GM19099 (cell line): ENCODE measurements around the gene QPCTL.

Experiments
- POLR2A ChIP-seq: IDR thresholded peaks from 3 replicates; pipeline ENCODE4 v1.6.1; 2011; ENCODE audit warnings: low read depth; ENCODE audit not compliant: insufficient read length; ENCODE audit errors: extremely low read depth

The QPCTL gene

DNA sequence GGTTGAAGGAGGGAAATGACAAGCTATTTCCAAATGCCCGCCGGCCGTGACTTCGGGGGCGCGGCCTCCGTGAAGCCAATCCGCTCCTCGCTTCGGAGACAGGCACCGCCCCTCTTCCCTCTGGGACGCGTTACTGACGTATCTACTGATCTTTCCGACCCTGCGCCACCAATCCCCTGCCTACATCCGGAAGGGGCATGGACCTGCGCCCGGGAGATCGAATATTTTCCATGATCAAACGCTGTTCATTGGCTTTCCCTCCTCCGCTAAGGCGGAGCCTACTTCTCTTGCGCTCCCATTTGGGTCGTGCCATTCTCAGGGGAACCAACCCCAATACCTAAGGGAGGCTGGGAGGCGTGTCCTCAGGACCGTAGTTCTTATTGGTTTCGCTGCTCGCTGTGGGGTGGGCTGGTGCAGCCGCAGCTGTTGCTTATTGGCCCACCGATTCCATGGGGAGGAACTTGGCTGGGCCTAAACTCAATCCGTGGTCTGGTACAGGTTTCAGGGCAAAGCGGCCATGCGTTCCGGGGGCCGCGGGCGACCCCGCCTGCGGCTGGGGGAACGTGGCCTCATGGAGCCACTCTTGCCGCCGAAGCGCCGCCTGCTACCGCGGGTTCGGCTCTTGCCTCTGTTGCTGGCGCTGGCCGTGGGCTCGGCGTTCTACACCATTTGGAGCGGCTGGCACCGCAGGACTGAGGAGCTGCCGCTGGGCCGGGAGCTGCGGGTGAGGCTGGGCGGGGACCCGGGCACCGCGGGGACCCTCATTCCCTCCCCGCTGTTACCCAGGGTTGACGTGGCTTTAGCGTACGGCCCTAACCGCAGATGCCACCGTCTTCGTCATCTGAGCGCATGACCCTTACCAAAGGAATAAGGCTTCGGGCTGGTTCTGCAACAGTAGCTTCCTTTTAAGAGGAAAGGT lies at the start of gene QPCTL:
Gene QPCTL, plus strand, starts transcription at position 480 of the 919 bp plus-strand sequence. Its CDS starts 38 bp downstream, at position 518.
- TF ChIP-seq POLR2A, result peak; percentile 93

- peak; percentile 4 for TF ChIP-seq POLR2A
Observed at GRCh38 chr19:45643024-45643926, 49.2 kb upstream of the QPCTL start.

- no peak for TF ChIP-seq POLR2A
Observed at GRCh38 chr19:45643927-45644771, 48.3 kb upstream of the QPCTL start.

DNA sequence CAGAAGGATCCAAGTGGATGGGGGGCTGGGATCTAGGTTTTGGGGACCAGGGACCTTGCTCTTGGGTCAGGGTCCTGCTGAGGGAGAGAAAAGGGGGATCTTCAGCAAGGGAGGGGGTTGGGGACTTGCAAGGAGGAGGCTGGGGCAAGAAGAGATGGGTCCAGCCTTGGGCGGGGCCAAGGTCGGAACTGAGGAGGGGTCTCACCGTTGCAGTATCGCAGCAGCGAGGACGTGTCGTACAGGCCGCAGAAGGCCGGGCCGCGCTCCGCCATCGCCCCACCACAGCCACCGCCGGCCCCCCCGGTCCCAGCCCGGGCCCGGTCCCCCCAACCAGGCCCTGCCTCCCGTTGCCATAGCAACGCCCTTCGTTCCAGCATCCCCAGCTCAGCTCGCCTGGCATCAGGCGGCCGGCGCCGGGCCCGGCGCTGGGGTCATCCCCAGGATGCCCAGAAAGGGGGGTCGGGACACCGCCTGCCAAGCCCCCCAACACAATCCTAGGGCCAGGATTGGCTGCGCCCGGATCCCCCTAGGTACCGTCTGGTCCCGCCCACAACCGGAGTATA lies 47.3 kb upstream of the QPCTL start:
- no peak for TF ChIP-seq POLR2A

- TF ChIP-seq POLR2A, result no peak
Observed at GRCh38 chr19:45645631-45646344, 46.7 kb upstream of the QPCTL start.

DNA sequence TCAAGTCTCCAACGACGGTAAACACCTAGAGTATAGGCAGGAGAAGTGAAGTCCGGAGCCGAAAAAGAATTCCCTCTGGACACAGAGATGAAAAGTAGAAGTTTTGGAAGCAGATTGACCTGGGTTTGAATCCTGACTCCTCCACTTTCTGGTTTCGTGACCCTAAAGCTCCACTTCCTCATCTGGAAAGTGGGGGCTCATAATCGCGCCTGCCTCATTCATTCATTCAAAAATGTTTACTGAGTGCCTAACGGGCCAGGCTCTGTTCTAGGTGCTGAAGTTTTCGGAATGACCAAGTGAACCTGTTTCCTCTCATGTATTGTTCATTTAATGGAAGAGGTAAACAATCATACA lies 46.1 kb upstream of the QPCTL start:
- TF ChIP-seq POLR2A, result no peak

DNA sequence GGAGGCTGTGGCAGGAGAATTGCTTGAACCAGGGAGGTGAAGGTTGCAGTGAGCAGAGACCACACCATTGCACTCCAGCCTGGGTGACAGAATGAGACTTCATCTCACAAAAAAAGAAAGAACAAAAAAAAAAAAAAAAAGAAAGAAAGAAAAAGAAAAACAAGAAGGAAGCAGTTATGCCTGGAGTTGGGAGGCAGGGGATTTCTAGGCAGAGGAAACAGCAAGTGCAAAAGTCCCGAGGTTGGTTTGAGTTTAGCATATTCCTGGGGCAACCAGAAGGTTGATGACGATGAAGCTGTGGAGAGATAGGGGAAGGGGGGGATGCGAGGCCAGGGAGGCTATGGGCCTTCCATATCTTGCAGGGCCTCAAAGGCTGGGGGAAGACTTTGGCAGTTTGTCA lies 41.7 kb upstream of the QPCTL start:
- no peak for TF ChIP-seq POLR2A

DNA sequence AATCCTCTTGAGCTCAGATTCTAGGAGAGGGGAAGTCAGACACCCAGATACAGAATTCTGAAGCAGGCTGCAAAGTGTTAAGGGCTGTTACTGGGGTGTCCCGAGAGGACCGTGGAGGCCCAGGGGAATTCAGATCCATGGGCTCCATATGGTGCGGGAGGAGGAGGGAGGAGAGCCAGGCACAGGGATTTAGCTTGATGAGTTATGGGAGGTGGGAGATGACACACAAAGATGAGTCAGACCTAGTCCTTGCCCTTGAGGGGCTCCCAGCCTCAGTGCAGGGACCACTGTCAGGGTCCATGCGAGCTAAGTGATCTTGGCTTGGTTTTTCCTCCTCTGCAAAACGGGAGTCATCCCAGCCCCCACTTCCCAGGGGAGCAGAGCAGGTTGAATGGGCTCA lies 38.8 kb upstream of the QPCTL start:
- TF ChIP-seq POLR2A, result no peak

DNA sequence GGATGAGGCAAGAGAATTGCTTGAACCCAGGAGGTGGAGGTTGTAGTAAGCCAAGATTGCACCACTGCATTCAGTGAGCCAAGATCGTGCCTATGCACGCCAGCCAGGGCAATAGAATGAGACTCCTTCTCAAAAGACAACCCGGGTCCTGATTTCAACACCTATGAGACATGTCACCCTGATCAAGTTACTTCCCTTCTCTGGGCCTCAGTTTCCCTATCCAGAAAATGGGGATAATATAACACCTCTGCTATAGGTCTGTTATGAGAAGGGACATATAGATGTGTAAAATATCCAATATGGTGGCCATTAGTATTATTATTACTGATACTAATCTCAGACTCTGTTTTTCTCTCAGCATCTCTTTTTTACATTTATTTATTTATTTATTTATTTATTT lies 37.4 kb upstream of the QPCTL start:
- no peak for TF ChIP-seq POLR2A

GRCh38 chr19:45657520-45658167 lies 34.8 kb upstream of the QPCTL start:
- no peak for TF ChIP-seq POLR2A

DNA sequence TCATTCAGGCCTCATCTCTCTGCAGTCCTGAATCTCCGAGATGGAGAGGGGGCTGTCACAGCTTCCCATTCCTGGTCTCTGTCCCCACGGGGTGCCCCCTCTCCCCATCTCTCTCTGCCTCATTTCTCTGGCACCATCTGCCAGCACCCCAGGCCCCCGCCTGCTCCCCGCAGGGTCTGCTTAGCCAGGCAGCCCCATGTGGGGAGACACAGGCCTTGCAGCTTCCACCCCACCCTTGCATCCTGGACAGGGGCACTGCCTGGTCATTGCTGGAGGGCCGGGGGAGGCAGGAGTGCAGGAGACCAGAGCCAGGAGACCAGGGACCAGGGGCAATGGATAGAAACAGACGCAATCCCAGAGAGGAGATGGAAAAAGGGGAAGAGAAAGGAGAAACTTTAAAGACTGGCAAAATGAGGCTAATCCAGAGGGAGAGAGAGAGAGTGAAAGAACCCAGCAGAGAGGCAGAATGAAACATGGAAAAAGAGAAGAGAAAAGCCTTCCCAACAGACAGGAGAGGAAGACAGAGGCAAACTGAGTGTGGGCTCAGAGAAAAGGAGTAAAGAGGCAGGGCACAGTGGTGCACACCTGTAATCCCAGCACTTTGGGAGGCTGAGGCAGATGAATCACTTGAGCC lies 33.3 kb upstream of the QPCTL start:
- TF ChIP-seq POLR2A, result no peak

- no peak for TF ChIP-seq POLR2A
Observed at GRCh38 chr19:45660636-45661035, 31.8 kb upstream of the QPCTL start.

DNA sequence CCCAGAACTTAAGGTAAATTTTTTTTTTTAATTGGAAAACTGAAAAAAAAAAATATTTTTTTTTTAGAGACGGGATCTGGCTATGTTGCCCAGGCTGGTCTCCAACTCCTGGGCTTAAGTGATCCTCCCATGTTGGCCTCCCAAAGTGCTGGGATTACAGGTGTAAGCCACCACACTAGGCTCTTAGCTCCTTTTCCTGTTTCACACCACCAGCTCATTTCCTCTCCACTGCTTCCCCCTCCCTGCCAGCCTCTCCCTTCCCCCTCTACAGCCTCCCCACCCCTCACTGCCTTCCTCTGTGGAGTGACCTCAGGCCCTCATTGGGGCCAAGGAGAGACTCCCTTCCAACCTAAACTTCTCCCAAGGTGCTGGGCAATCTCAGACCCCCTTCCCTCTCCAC lies 28.7 kb upstream of the QPCTL start:
- no peak for TF ChIP-seq POLR2A

- TF ChIP-seq POLR2A, result no peak
Observed at GRCh38 chr19:45664575-45664974, 27.9 kb upstream of the QPCTL start.
